ENCODE measurements around the gene STEAP3. TPM values are rescaled to one million over a fixed set of nuclear protein-coding genes. Genes with fewer than 3 reads are reported as not detected.

STEAP3 gene
- polyA plus RNA-seq, 1 donor from 2014 or later, result not detected

GRCh38 chr2:119283873-119284331 lies 60.3 kb downstream of the STEAP3 start:
- H2AFZ ChIP-seq (ENCODE audit: low read depth, low read length), result no peak overlapping the region

GRCh38 chr2:119286661-119287060 lies 63.0 kb downstream of the STEAP3 start:
- no peaks in the 10 kb centered on the region for H3F3A ChIP-seq (ENCODE audit: insufficient read depth, low read length, poor library complexity, severe bottlenecking)
- H3K9me3 ChIP-seq (ENCODE audit: low read length), result no peaks in the 10 kb centered on the region
- H3K27me3 ChIP-seq (ENCODE audit: insufficient read depth, low read depth, low read length), result no peaks in the 10 kb centered on the region
- H3K4me2 ChIP-seq (ENCODE audit: low read length), result no peak overlapping the region
- H3K4me3 ChIP-seq (ENCODE audit: low read length), result no peak overlapping the region
- no peak overlapping the region for H3K27ac ChIP-seq (ENCODE audit: low read length)
- H4K20me1 ChIP-seq (ENCODE audit: insufficient read depth), result no peaks in the 10 kb centered on the region
- H2AFZ ChIP-seq (ENCODE audit: low read depth, low read length), result no peak overlapping the region
- no peaks in the 10 kb centered on the region for H3K79me2 ChIP-seq (replicated peaks; ENCODE audit: insufficient read depth, low read length)
- no peaks in the 10 kb centered on the region for H3K36me3 ChIP-seq (ENCODE audit: insufficient read depth, low read length)
- H3K9me2 ChIP-seq (ENCODE audit: insufficient read depth, low read length), result no peaks in the 10 kb centered on the region
- H3K9ac ChIP-seq (ENCODE audit: low read length), result no peak overlapping the region
- TF ChIP-seq REST (IDR thresholded peaks at IDR 0.05; ENCODE audit: borderline replicate concordance) (no peak), POLR2AphosphoS5 (IDR thresholded peaks at IDR 0.05) (no peak), EZH2 (IDR thresholded peaks at IDR 0.05; ENCODE audit: borderline replicate concordance, insufficient read depth, low read length, poor library complexity, severe bottlenecking) (no peak), RAD21 (conservative IDR thresholded peaks at IDR 0.05) (no peak), MXI1 (conservative IDR thresholded peaks at IDR 0.05; ENCODE audit: poor library complexity, severe bottlenecking) (no peak), SMC3 (conservative IDR thresholded peaks at IDR 0.05; ENCODE audit: poor library complexity) (no peak)

More at GRCh38 chr2:119283873-119284331, 60.3 kb downstream of the STEAP3 start:
- no peak overlapping the region for H3K9ac ChIP-seq (ENCODE audit: low read length)
- H3K4me2 ChIP-seq (ENCODE audit: low read length), result no peak overlapping the region
- no peak overlapping the region for H3K27ac ChIP-seq (ENCODE audit: low read length)
- H3F3A ChIP-seq (ENCODE audit: insufficient read depth, low read length, poor library complexity, severe bottlenecking), result no peaks in the 10 kb centered on the region
- H3K27me3 ChIP-seq (ENCODE audit: insufficient read depth, low read depth, low read length), result no peaks in the 10 kb centered on the region
- H4K20me1 ChIP-seq (ENCODE audit: insufficient read depth), result no peaks in the 10 kb centered on the region
- H3K9me2 ChIP-seq (ENCODE audit: insufficient read depth, low read length), result no peaks in the 10 kb centered on the region
- H3K79me2 ChIP-seq (replicated peaks; ENCODE audit: insufficient read depth, low read length), result no peaks in the 10 kb centered on the region
- TF ChIP-seq REST (IDR thresholded peaks at IDR 0.05; ENCODE audit: borderline replicate concordance) (no peak), POLR2AphosphoS5 (IDR thresholded peaks at IDR 0.05) (no peak), EP300 (conservative IDR thresholded peaks at IDR 0.05; ENCODE audit: poor library complexity, severe bottlenecking) (no peak), CTCF (IDR thresholded peaks at IDR 0.05; ENCODE audit: poor library complexity, severe bottlenecking) (no peak), RAD21 (conservative IDR thresholded peaks at IDR 0.05) (no peak), TAF1 (IDR thresholded peaks at IDR 0.05; ENCODE audit: low read depth) (no peak), MXI1 (conservative IDR thresholded peaks at IDR 0.05; ENCODE audit: poor library complexity, severe bottlenecking) (no peak), EZH2 (IDR thresholded peaks at IDR 0.05; ENCODE audit: borderline replicate concordance, insufficient read depth, low read length, poor library complexity, severe bottlenecking) (no peak), SMC3 (conservative IDR thresholded peaks at IDR 0.05; ENCODE audit: poor library complexity) (no peak)
- no peaks in the 10 kb centered on the region for H3K9me3 ChIP-seq (ENCODE audit: low read length)
- H3K36me3 ChIP-seq (ENCODE audit: insufficient read depth, low read length), result no peaks in the 10 kb centered on the region
- H3K4me3 ChIP-seq (ENCODE audit: low read length), result no peak overlapping the region
